Measurements from ENCODE around the gene HYI. TPM values are rescaled to one million over a fixed set of nuclear protein-coding genes. Genes with fewer than 3 reads are reported as not detected.

The HYI gene
- total and polyA plus RNA-seq, 2 experiments from 2014 or later = 14.3 to 18.9 TPM

DNA sequence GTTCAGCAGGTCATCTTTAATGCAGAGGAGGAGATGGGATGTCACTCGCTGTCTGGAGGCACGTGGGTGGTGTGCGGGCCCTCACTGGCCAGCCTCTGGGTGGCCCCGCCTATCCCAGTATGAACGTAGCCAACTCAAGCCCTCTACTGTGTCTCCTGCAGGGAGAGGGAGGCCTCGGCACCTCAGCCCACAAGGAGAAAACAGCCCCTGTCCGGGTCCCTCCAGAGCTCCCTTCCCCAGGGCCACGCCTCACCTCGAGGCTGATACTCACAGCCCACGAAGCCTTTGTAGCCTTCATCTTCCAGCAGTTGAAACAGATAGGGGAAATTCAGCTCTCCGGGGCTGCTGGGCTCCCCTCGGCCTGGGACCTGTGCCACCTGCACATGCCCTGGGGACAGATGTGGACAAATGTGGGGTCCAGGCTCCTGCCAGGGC is 2.6 kb downstream of the HYI start:
- Histone ChIP-seq H3K4me2 (no peak overlapping the region), H3K27ac (ENCODE audit: low read depth) (no peak overlapping the region), H3K36me3 (ENCODE audit: insufficient read depth) (no peaks in the 10 kb centered on the region; the same call in 1 of the 2 replicates), H3K9me2 (ENCODE audit: insufficient read depth) (no peaks in the 10 kb centered on the region), H4K20me1 (replicated peaks; ENCODE audit: insufficient read depth) (no peaks in the 10 kb centered on the region; the same call in 1 of the 2 replicates), H3K79me2 (replicated peaks; ENCODE audit: insufficient read depth) (no peaks in the 10 kb centered on the region), H3F3A (replicated peaks; ENCODE audit: low read depth) (no peaks in the 10 kb centered on the region), H2AFZ (no peak overlapping the region), H3K4me3 (no peak overlapping the region), H3K4me1 (ENCODE audit: insufficient read depth) (peaks cover 6% of the 10 kb centered on the region), H3K27me3 (ENCODE audit: insufficient read depth) (no peaks in the 10 kb centered on the region)
- Mint-ChIP-seq H3K9me3 (peaks cover 3% of the 10 kb centered on the region; the same call in 2 of the 3 replicates), H3K27ac (no peak overlapping the region), H3K4me1 (peaks cover 21% of the 10 kb centered on the region), H3K27me3 (ENCODE audit: insufficient read depth, low read depth, poor library complexity) (peaks cover 21% of the 10 kb centered on the region), H3K4me3 (no peak overlapping the region), H3K36me3 (ENCODE audit: low read depth) (peaks cover 50% of the 10 kb centered on the region)
- no peak for DNase-seq (ENCODE audit: low spot score)
- no peak for ATAC-seq
- TF ChIP-seq ETS1 (IDR thresholded peaks at IDR 0.05) (no peak), NANOG (IDR thresholded peaks at IDR 0.05; ENCODE audit: borderline replicate concordance) (no peak), JUNB (IDR thresholded peaks at IDR 0.05; ENCODE audit: unreplicated experiment) (no peak), EZH2phosphoT487 (IDR thresholded peaks at IDR 0.05; ENCODE audit: unreplicated experiment) (no peak), POLR2AphosphoS5 (IDR thresholded peaks at IDR 0.05; ENCODE audit: low read depth) (no peak), CREB1 (CRISPR knock-in tag; IDR thresholded peaks at IDR 0.05; ENCODE audit: low read depth) (no peak), ZNF114 (CRISPR knock-in tag; IDR thresholded peaks at IDR 0.05) (no peak), EZH2 (IDR thresholded peaks at IDR 0.05; ENCODE audit: low read depth, unreplicated experiment) (no peak), STAT1 (IDR thresholded peaks at IDR 0.05; ENCODE audit: unreplicated experiment) (no peak), ZNF462 (CRISPR knock-in tag; IDR thresholded peaks at IDR 0.05) (no peak), ZNF331 (CRISPR knock-in tag; IDR thresholded peaks at IDR 0.05; ENCODE audit: low read depth) (no peak)
- TF ChIP-seq, protein P1, sequence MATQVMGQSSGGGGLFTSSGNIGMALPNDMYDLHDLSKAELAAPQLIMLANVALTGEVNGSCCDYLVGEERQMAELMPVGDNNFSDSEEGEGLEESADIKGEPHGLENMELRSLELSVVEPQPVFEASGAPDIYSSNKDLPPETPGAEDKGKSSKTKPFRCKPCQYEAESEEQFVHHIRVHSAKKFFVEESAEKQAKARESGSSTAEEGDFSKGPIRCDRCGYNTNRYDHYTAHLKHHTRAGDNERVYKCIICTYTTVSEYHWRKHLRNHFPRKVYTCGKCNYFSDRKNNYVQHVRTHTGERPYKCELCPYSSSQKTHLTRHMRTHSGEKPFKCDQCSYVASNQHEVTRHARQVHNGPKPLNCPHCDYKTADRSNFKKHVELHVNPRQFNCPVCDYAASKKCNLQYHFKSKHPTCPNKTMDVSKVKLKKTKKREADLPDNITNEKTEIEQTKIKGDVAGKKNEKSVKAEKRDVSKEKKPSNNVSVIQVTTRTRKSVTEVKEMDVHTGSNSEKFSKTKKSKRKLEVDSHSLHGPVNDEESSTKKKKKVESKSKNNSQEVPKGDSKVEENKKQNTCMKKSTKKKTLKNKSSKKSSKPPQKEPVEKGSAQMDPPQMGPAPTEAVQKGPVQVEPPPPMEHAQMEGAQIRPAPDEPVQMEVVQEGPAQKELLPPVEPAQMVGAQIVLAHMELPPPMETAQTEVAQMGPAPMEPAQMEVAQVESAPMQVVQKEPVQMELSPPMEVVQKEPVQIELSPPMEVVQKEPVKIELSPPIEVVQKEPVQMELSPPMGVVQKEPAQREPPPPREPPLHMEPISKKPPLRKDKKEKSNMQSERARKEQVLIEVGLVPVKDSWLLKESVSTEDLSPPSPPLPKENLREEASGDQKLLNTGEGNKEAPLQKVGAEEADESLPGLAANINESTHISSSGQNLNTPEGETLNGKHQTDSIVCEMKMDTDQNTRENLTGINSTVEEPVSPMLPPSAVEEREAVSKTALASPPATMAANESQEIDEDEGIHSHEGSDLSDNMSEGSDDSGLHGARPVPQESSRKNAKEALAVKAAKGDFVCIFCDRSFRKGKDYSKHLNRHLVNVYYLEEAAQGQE (IDR thresholded peaks at IDR 0.05; ENCODE audit: unreplicated experiment) = no peak
- TF ChIP-seq, protein P2, sequence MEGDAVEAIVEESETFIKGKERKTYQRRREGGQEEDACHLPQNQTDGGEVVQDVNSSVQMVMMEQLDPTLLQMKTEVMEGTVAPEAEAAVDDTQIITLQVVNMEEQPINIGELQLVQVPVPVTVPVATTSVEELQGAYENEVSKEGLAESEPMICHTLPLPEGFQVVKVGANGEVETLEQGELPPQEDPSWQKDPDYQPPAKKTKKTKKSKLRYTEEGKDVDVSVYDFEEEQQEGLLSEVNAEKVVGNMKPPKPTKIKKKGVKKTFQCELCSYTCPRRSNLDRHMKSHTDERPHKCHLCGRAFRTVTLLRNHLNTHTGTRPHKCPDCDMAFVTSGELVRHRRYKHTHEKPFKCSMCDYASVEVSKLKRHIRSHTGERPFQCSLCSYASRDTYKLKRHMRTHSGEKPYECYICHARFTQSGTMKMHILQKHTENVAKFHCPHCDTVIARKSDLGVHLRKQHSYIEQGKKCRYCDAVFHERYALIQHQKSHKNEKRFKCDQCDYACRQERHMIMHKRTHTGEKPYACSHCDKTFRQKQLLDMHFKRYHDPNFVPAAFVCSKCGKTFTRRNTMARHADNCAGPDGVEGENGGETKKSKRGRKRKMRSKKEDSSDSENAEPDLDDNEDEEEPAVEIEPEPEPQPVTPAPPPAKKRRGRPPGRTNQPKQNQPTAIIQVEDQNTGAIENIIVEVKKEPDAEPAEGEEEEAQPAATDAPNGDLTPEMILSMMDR (conservative IDR thresholded peaks at IDR 0.05; ENCODE audit: low read depth in 2 of 2) = no peak
